ENCODE measurements around the gene SPRED2.
A peak's percentile ranks its signal among the peaks of the same experiment; 100 is the strongest.

Gene SPRED2

DNA sequence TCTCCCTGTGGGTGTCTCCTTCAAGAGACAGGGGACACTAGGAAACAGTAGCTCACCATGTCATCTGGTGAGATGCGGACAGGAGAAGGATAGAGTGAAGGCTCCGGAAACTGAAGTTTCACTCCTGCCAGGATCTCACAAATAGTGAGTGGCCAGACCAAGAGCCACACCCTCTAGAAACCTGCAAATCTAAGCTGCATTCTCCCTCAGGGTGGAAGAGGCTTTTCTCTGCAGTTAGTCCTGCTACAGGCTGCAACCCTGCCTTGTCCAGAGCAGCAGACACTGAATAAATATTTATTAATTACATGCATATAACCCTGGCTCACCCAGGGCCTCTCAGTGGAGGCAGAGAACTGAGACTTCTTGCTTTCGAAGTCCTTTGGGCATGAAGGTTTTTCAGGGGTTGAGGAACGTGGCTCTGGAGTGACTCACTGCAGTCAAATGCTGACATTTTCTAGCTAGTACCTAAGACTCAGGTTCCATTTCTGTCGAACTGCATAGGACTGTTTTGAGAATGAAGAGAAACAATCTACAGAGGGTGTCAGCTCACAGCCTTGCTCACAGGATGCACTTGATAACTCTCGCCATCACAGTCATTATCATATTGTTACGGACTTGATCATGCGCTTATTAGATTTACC, 117.5 kb downstream of the SPRED2 start:
- no CpG with 5 or more reads among the region's 8 CpGs for WGBS, 2 donors (ENCODE audit: extremely low coverage in 2 of 2, insufficient read length in 2 of 2, insufficient replicate concordance in 1 of 2)
- peaks cover 31 to 94% of the 10 kb centered on the region in 2 donors for H3K36me3 ChIP-seq (replicated peaks in 1 of 2; ENCODE audit: control insufficient read depth in 2 of 2, insufficient read depth in 2 of 2, low read length in 2 of 2)
- no peaks in the 10 kb centered on the region for H3K79me1 ChIP-seq (ENCODE audit: low read depth, low read length)

DNA sequence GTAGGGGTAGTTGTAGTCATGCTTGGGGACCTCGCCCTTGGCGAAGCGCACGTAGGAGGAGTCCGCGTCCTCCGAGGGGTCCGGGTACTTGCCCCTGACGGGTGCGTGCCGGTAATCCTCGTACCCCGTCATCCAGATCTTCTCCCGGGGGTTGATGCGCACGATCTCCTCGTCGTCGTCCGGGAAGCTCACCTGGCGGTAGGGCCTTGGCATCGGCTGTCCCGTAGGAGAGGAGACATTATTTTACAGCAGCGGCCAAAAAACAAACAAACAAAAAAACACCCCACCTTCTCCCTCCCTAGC, 118.5 kb downstream of the SPRED2 start:
- Histone ChIP-seq H3K27me3 (ENCODE audit: control insufficient read depth in 3 of 3, insufficient read depth in 3 of 3, low read depth in 1 of 3, low read length in 3 of 3) (no peaks in the 10 kb centered on the region), H4K91ac (ENCODE audit: low read depth, low read length, poor library complexity) (no peak overlapping the region), H4K8ac (ENCODE audit: low read depth, low read length) (no peak overlapping the region), H3K36me3 (replicated peaks in 1 of 2; ENCODE audit: control insufficient read depth in 2 of 2, insufficient read depth in 2 of 2, low read length in 2 of 2) (peaks cover 31 to 93% of the 10 kb centered on the region in 2 donors), H2BK120ac (ENCODE audit: low read depth, low read length) (no peak overlapping the region), H3K4me2 (ENCODE audit: insufficient read depth, low read length, poor library complexity, severe bottlenecking) (no peak overlapping the region), H3K14ac (ENCODE audit: low read length) (no peak overlapping the region), H2BK15ac (ENCODE audit: low read length) (no peak overlapping the region), H2BK12ac (ENCODE audit: low read length) (no peak overlapping the region), H2AFZ (ENCODE audit: low read length) (no peak overlapping the region), H3K4ac (ENCODE audit: low read length) (no peak overlapping the region), H2AK5ac (ENCODE audit: low read depth, low read length) (no peak overlapping the region), H3K27ac (replicated peaks; ENCODE audit: low read length) (no peak overlapping the region), H3K18ac (ENCODE audit: low read length) (no peak overlapping the region), H3K79me1 (ENCODE audit: low read depth, low read length) (peaks cover 1% of the 10 kb centered on the region), H2BK5ac (ENCODE audit: low read length) (peak overlapping the region; percentile 14), H3K9ac (ENCODE audit: low read depth, low read length, poor library complexity) (no peak overlapping the region), H3K4me1 (ENCODE audit: control insufficient read depth in 2 of 2, insufficient read depth in 1 of 2, low read depth in 1 of 2, low read length in 2 of 2) (no peaks in the 10 kb centered on the region), H3K9me3 (replicated peaks in 1 of 2; ENCODE audit: control insufficient read depth in 2 of 2, insufficient read depth in 1 of 2, low read depth in 1 of 2, low read length in 2 of 2) (peaks cover 0 to 2% of the 10 kb centered on the region in 2 donors), H3K4me3 (ENCODE audit: low read length in 2 of 2) (no peak overlapping the region), H3K23ac (ENCODE audit: low read depth, low read length, poor library complexity) (no peak overlapping the region)
- no CpG with 5 or more reads among the region's 24 CpGs for WGBS, 2 donors (ENCODE audit: extremely low coverage in 2 of 2, insufficient read length in 2 of 2, insufficient replicate concordance in 1 of 2)
- DNase-seq (ENCODE audit: low spot score) = no peak

More for the DNA sequence above, 117.5 kb downstream of the SPRED2 start:
- Histone ChIP-seq H2AK5ac (ENCODE audit: low read depth, low read length) (no peak overlapping the region), H3K9me3 (replicated peaks in 1 of 2; ENCODE audit: control insufficient read depth in 2 of 2, insufficient read depth in 1 of 2, low read depth in 1 of 2, low read length in 2 of 2) (no peaks in the 10 kb centered on the region), H2BK15ac (ENCODE audit: low read length) (no peak overlapping the region), H4K8ac (ENCODE audit: low read depth, low read length) (no peak overlapping the region), H2AFZ (ENCODE audit: low read length) (no peak overlapping the region), H3K4me1 (ENCODE audit: control insufficient read depth in 2 of 2, insufficient read depth in 1 of 2, low read depth in 1 of 2, low read length in 2 of 2) (no peaks in the 10 kb centered on the region), H4K91ac (ENCODE audit: low read depth, low read length, poor library complexity) (no peak overlapping the region), H2BK12ac (ENCODE audit: low read length) (no peak overlapping the region), H3K14ac (ENCODE audit: low read length) (no peak overlapping the region), H3K4ac (ENCODE audit: low read length) (no peak overlapping the region), H3K18ac (ENCODE audit: low read length) (no peak overlapping the region), H2BK5ac (ENCODE audit: low read length) (no peak overlapping the region), H2BK120ac (ENCODE audit: low read depth, low read length) (no peak overlapping the region), H3K4me3 (ENCODE audit: low read length in 2 of 2) (no peak overlapping the region), H3K27ac (replicated peaks; ENCODE audit: low read length) (no peak overlapping the region), H3K27me3 (ENCODE audit: control insufficient read depth in 3 of 3, insufficient read depth in 3 of 3, low read depth in 1 of 3, low read length in 3 of 3) (no peaks in the 10 kb centered on the region), H3K23ac (ENCODE audit: low read depth, low read length, poor library complexity) (no peak overlapping the region), H3K4me2 (ENCODE audit: insufficient read depth, low read length, poor library complexity, severe bottlenecking) (no peak overlapping the region), H3K9ac (ENCODE audit: low read depth, low read length, poor library complexity) (no peak overlapping the region)
- DNase-seq (ENCODE audit: low spot score) = no peak

DNA sequence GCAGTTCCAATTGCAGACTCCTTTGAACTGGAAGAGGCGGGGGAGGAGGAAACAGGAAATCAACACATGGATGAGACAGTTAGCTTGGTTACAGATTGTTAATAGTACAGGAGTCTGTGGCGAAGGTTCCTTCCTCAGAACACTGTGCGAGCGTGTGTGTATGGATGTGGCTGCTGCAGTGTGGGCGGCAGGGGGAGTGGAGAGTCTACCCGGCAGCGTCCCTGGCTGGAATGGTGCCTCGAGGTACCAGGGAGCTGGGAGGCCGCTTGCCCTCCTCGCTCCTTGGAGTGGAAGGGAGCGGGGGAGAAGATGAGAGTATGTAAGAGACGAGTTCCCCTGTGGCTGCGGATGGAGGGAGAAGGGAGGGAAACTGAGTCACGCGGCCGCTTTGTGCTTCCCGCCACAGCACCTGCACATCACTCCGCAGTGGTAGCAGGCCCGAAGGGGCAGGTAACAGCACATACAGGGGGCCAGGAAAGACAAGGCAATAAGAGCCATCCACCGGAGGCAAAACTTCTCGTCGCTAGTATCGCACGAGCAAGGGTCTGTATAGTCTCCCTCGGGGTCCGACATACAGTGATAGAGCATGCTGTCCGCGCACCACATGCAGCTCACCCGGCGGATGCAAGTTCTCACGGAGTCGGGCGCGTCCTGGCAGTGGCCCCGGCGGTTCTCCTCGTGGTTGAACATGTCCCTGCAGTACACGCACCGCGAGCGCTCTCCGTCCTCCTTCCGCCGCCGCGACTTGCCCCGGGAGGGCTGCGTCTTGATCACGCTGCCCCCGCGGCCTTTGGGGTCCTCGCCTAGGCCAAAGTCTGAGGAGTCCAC, 119.1 kb downstream of the SPRED2 start:
- H3K4me2 ChIP-seq (ENCODE audit: insufficient read depth, low read length, poor library complexity, severe bottlenecking) = no peak overlapping the region
- no peak overlapping the region for H3K4me3 ChIP-seq (ENCODE audit: low read length in 2 of 2)
- no peaks in the 10 kb centered on the region for H3K4me1 ChIP-seq (ENCODE audit: control insufficient read depth in 2 of 2, insufficient read depth in 1 of 2, low read depth in 1 of 2, low read length in 2 of 2)
- no peak for DNase-seq (ENCODE audit: low spot score)
- no peak overlapping the region for H2BK120ac ChIP-seq (ENCODE audit: low read depth, low read length)
- no peak overlapping the region for H3K4ac ChIP-seq (ENCODE audit: low read length)
- no peak overlapping the region for H3K14ac ChIP-seq (ENCODE audit: low read length)
- H2BK12ac ChIP-seq (ENCODE audit: low read length) = no peak overlapping the region
- H3K23ac ChIP-seq (ENCODE audit: low read depth, low read length, poor library complexity) = peak overlapping the region; percentile 25
- no peak overlapping the region for H2AFZ ChIP-seq (ENCODE audit: low read length)
- no peak overlapping the region for H4K91ac ChIP-seq (ENCODE audit: low read depth, low read length, poor library complexity)
- H3K18ac ChIP-seq (ENCODE audit: low read length) = no peak overlapping the region
- no peaks in the 10 kb centered on the region for H3K27me3 ChIP-seq (ENCODE audit: control insufficient read depth in 3 of 3, insufficient read depth in 3 of 3, low read depth in 1 of 3, low read length in 3 of 3)
- H3K27ac ChIP-seq (replicated peaks; ENCODE audit: low read length) = no peak overlapping the region
- H2BK15ac ChIP-seq (ENCODE audit: low read length) = no peak overlapping the region
- H3K36me3 ChIP-seq (replicated peaks in 1 of 2; ENCODE audit: control insufficient read depth in 2 of 2, insufficient read depth in 2 of 2, low read length in 2 of 2) = peaks cover 31 to 92% of the 10 kb centered on the region in 2 donors
- WGBS, 2 donors (ENCODE audit: extremely low coverage in 2 of 2, insufficient read length in 2 of 2, insufficient replicate concordance in 1 of 2) = no CpG with 5 or more reads among the region's 52 CpGs
- no peak overlapping the region for H3K9ac ChIP-seq (ENCODE audit: low read depth, low read length, poor library complexity)
- H3K79me1 ChIP-seq (ENCODE audit: low read depth, low read length) = peaks cover 1% of the 10 kb centered on the region
- peaks cover 0 to 2% of the 10 kb centered on the region in 2 donors for H3K9me3 ChIP-seq (replicated peaks in 1 of 2; ENCODE audit: control insufficient read depth in 2 of 2, insufficient read depth in 1 of 2, low read depth in 1 of 2, low read length in 2 of 2)
- H2AK5ac ChIP-seq (ENCODE audit: low read depth, low read length) = no peak overlapping the region
- H2BK5ac ChIP-seq (ENCODE audit: low read length) = peak overlapping the region; percentile 14
- no peak overlapping the region for H4K8ac ChIP-seq (ENCODE audit: low read depth, low read length)

DNA sequence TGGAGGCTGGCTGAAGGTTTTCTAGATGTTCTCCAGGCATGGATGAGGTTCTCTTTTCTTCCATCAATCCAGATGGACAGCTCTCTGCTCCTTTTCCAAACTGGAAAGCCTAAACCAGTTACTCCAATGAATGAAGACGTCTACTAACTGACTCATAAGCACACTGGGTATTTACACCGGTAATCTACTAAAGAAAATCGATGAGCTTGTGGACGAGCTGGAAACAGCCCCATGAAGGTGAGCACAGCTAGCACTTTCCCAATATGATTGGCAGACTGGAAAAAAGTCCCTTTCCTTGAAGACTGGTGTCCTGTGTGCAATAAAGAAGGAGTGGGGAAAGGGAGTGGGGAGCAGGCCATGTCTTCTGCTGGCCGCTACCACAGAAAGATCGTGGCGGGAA, 120.8 kb downstream of the SPRED2 start:
- no peak overlapping the region for H2BK5ac ChIP-seq (ENCODE audit: low read length)
- no peak overlapping the region for H3K4me2 ChIP-seq (ENCODE audit: insufficient read depth, low read length, poor library complexity, severe bottlenecking)
- no peak overlapping the region for H2BK15ac ChIP-seq (ENCODE audit: low read length)
- no peak overlapping the region for H3K23ac ChIP-seq (ENCODE audit: low read depth, low read length, poor library complexity)
- H4K8ac ChIP-seq (ENCODE audit: low read depth, low read length) = no peak overlapping the region
- H3K4me3 ChIP-seq (ENCODE audit: low read length in 2 of 2) = no peak overlapping the region
- no peak overlapping the region for H3K4ac ChIP-seq (ENCODE audit: low read length)
- no peaks in the 10 kb centered on the region for H3K27me3 ChIP-seq (ENCODE audit: control insufficient read depth in 3 of 3, insufficient read depth in 3 of 3, low read depth in 1 of 3, low read length in 3 of 3)
- H2BK12ac ChIP-seq (ENCODE audit: low read length) = no peak overlapping the region
- no peak overlapping the region for H3K27ac ChIP-seq (replicated peaks; ENCODE audit: low read length)
- H3K9me3 ChIP-seq (replicated peaks in 1 of 2; ENCODE audit: control insufficient read depth in 2 of 2, insufficient read depth in 1 of 2, low read depth in 1 of 2, low read length in 2 of 2) = peaks cover 0 to 2% of the 10 kb centered on the region in 2 donors
- H3K9ac ChIP-seq (ENCODE audit: low read depth, low read length, poor library complexity) = no peak overlapping the region
- H4K91ac ChIP-seq (ENCODE audit: low read depth, low read length, poor library complexity) = no peak overlapping the region
- H3K36me3 ChIP-seq (replicated peaks in 1 of 2; ENCODE audit: control insufficient read depth in 2 of 2, insufficient read depth in 2 of 2, low read length in 2 of 2) = peaks cover 30 to 87% of the 10 kb centered on the region in 2 donors
- no peaks in the 10 kb centered on the region for H3K4me1 ChIP-seq (ENCODE audit: control insufficient read depth in 2 of 2, insufficient read depth in 1 of 2, low read depth in 1 of 2, low read length in 2 of 2)
- no CpG with 5 or more reads among the region's 7 CpGs for WGBS, 2 donors (ENCODE audit: extremely low coverage in 2 of 2, insufficient read length in 2 of 2, insufficient replicate concordance in 1 of 2)
- no peak overlapping the region for H3K18ac ChIP-seq (ENCODE audit: low read length)
- H3K79me1 ChIP-seq (ENCODE audit: low read depth, low read length) = peaks cover 4% of the 10 kb centered on the region
- H2AK5ac ChIP-seq (ENCODE audit: low read depth, low read length) = no peak overlapping the region
- H2BK120ac ChIP-seq (ENCODE audit: low read depth, low read length) = no peak overlapping the region
- no peak overlapping the region for H3K14ac ChIP-seq (ENCODE audit: low read length)
- H2AFZ ChIP-seq (ENCODE audit: low read length) = no peak overlapping the region
- no peak for DNase-seq (ENCODE audit: low spot score)

Data from neuronal stem cell (in vitro differentiated cells).